Nephron (organoid): ENCODE measurements around the gene BBOX1.
"Not testable (repeated sequence)": the region's sequence is repeated elsewhere in the genome, so short reads cannot be mapped to it uniquely, and the experiment has no call there.

Experiments
- H3K27ac Mint-ChIP-seq, 3 experiments: 2 replicates each; pipeline ENCODE4 v1.8.0; 2020; ENCODE audit warnings: mixed read lengths in 3 of 3, mild to moderate bottlenecking in 2 of 3, moderate library complexity in 1 of 3
- H3K27me3 Mint-ChIP-seq: 2 replicates; pipeline ENCODE4 v1.8.0; 2021; ENCODE audit warnings: low read depth, mild to moderate bottlenecking, moderate library complexity, mixed read lengths
- H3K36me3 Mint-ChIP-seq: 2 replicates; pipeline ENCODE4 v1.8.0; 2020; ENCODE audit warnings: low read depth, mixed read lengths
- H3K4me1 Mint-ChIP-seq: 2 replicates; pipeline ENCODE4 v1.8.0; 2020; ENCODE audit warnings: mixed read lengths
- H3K4me3 Mint-ChIP-seq, 3 experiments: 2 replicates each; pipeline ENCODE4 v1.8.0; 2020; ENCODE audit warnings: mild to moderate bottlenecking in 3 of 3, mixed read lengths in 3 of 3, moderate library complexity in 2 of 3
- H3K9me3 Mint-ChIP-seq: 2 replicates; pipeline ENCODE4 v1.8.0; 2020; ENCODE audit warnings: mixed read lengths
- TF ChIP-seq, protein P1 (sequence below), 3 experiments: fragments of 200-600 bp; sonication (generic); IDR thresholded peaks; one replicate each; pipeline ENCODE4 v1.5.0; 2021; ENCODE audit warnings: antibody characterized with exemption in 3 of 3; ENCODE audit not compliant: unreplicated experiment in 3 of 3

Gene BBOX1

GRCh38 chr11:27088353-27088752 is 47.7 kb downstream of the BBOX1 start:
- TF ChIP-seq, protein P1, sequence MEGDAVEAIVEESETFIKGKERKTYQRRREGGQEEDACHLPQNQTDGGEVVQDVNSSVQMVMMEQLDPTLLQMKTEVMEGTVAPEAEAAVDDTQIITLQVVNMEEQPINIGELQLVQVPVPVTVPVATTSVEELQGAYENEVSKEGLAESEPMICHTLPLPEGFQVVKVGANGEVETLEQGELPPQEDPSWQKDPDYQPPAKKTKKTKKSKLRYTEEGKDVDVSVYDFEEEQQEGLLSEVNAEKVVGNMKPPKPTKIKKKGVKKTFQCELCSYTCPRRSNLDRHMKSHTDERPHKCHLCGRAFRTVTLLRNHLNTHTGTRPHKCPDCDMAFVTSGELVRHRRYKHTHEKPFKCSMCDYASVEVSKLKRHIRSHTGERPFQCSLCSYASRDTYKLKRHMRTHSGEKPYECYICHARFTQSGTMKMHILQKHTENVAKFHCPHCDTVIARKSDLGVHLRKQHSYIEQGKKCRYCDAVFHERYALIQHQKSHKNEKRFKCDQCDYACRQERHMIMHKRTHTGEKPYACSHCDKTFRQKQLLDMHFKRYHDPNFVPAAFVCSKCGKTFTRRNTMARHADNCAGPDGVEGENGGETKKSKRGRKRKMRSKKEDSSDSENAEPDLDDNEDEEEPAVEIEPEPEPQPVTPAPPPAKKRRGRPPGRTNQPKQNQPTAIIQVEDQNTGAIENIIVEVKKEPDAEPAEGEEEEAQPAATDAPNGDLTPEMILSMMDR (IDR thresholded peaks at IDR 0.05; ENCODE audit: unreplicated experiment in 3 of 3): no peak
- H3K36me3 Mint-ChIP-seq: peaks cover 13% of the 10 kb centered on the region
- H3K4me3 Mint-ChIP-seq: no peak overlapping the region
- peaks cover 5% of the 10 kb centered on the region for H3K27me3 Mint-ChIP-seq
- peaks cover 28% of the 10 kb centered on the region for H3K9me3 Mint-ChIP-seq
- peak overlapping the region; percentile 72 to 93 (median 86) for H3K27ac Mint-ChIP-seq
- peaks cover 31% of the 10 kb centered on the region for H3K4me1 Mint-ChIP-seq

DNA sequence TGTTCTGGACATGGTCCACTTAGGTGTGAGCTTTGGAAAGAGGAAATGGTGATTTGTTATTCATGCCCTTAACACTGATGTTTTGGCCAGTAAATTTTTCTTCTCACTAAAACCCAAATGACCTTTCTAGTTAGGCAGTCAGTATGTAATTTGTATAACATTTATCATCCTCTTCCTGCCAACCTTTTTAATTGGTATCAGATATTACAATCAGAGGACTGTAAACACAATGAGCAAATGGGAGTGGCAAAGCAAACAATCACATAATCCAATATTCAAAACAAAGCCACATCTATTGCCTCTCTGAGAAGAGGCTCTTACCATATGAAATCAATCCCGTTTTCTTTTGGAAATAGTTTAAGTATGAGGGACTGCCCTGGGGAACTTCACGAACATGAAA is 49.1 kb downstream of the BBOX1 start:
- Mint-ChIP-seq H3K27ac (peak overlapping the region in 2 of 3 experiments; percentile 51 to 80), H3K4me1 (peaks cover 31% of the 10 kb centered on the region), H3K36me3 (peaks cover 16% of the 10 kb centered on the region), H3K4me3 (no peak overlapping the region), H3K27me3 (peaks cover 5% of the 10 kb centered on the region), H3K9me3 (peaks cover 28% of the 10 kb centered on the region)
- TF ChIP-seq, protein P1 (IDR thresholded peaks at IDR 0.05; ENCODE audit: unreplicated experiment in 3 of 3): no peak

- Mint-ChIP-seq H3K4me1 (peaks cover 28% of the 10 kb centered on the region), H3K27ac (peak overlapping the region in 2 of 3 experiments; percentile 51 to 80), H3K36me3 (peaks cover 17% of the 10 kb centered on the region), H3K9me3 (peaks cover 28% of the 10 kb centered on the region)
- not testable (repeated sequence) for H3K4me3 Mint-ChIP-seq, H3K27me3 Mint-ChIP-seq
Observed at GRCh38 chr11:27090357-27090948, 49.8 kb downstream of the BBOX1 start.

GRCh38 chr11:27094120-27094519 is 53.5 kb downstream of the BBOX1 start:
- H3K27me3 Mint-ChIP-seq: peaks cover 5% of the 10 kb centered on the region

DNA sequence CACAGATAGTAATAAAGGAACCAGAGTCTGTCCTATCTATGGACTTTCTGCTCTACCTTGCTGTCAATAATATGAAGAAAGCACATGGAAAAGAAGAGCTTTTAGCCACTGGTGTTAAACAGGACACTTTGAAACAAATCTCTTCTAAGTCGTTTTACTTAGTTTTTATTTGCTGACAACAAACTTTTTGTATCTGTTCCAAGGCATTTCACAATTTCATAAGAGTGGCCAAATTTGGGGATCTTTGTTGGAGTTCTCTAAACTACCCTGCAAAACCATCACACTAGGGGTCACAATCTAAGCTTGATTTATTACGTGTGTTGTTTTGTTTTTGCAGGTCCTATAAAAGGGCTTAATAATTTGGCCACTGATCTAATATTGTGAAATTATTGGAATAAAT is 54.4 kb downstream of the BBOX1 start:
- H3K9me3 Mint-ChIP-seq: peaks cover 18% of the 10 kb centered on the region
- peak overlapping the region; percentile 79 to 84 (median 83) for H3K27ac Mint-ChIP-seq
- peaks cover 34% of the 10 kb centered on the region for H3K4me1 Mint-ChIP-seq
- H3K36me3 Mint-ChIP-seq: peaks cover 17% of the 10 kb centered on the region
- no peak overlapping the region for H3K4me3 Mint-ChIP-seq
- TF ChIP-seq, protein P1 (IDR thresholded peaks at IDR 0.05; ENCODE audit: unreplicated experiment in 3 of 3): no peak
- H3K27me3 Mint-ChIP-seq: peaks cover 5% of the 10 kb centered on the region

More at GRCh38 chr11:27094120-27094519, 53.5 kb downstream of the BBOX1 start:
- peak overlapping the region; percentile 79 to 84 (median 83) for H3K27ac Mint-ChIP-seq
- H3K36me3 Mint-ChIP-seq: peaks cover 20% of the 10 kb centered on the region
- peak overlapping the region in 1 of 3 experiments; percentile 9 for H3K4me3 Mint-ChIP-seq
- TF ChIP-seq, protein P1 (IDR thresholded peaks at IDR 0.05; ENCODE audit: unreplicated experiment in 3 of 3): no peak
- H3K9me3 Mint-ChIP-seq: peaks cover 26% of the 10 kb centered on the region
- peaks cover 34% of the 10 kb centered on the region for H3K4me1 Mint-ChIP-seq

DNA sequence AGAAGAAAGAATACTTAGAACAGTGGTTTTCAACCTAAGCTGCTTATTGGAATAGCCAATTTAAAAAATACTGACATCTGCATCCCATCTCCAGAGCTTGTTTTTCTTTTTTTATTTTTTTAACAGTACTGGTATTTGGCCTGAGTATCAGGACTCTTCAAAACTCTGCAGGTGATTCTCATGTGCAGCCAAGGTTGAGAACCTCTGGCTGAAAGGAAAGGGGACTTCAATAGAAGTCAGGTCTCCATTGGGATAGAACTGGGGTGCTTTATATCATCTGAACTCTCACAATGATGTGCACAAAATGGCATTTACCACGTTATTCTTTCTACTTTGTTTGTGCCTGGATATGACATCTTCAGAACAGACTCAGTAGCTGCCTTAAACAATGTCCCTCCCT is 55.3 kb downstream of the BBOX1 start:
- Mint-ChIP-seq H3K27ac (peak overlapping the region in 2 of 3 experiments; percentile 70 to 84), H3K4me1 (peaks cover 34% of the 10 kb centered on the region), H3K27me3 (no peaks in the 10 kb centered on the region), H3K9me3 (peaks cover 10% of the 10 kb centered on the region), H3K36me3 (peaks cover 12% of the 10 kb centered on the region), H3K4me3 (no peak overlapping the region)
- TF ChIP-seq, protein P1 (IDR thresholded peaks at IDR 0.05; ENCODE audit: unreplicated experiment in 3 of 3): no peak
